PFSK-1 (cell line): ENCODE data around the gene UBE2Q1.

Experiments
- POLR2AphosphoS5 ChIP-seq: IDR thresholded peaks from 2 replicates; pipeline ENCODE4 v1.6.1; 2012; ENCODE audit warnings: low read depth, mild to moderate bottlenecking, control low read depth, low read length, moderate library complexity
- SIN3A ChIP-seq: IDR thresholded peaks from 2 replicates; pipeline ENCODE4 v1.6.1; 2012; ENCODE audit warnings: mild to moderate bottlenecking, low read length, moderate library complexity, borderline replicate concordance; ENCODE audit not compliant: insufficient read depth
- TAF1 ChIP-seq: IDR thresholded peaks from 2 replicates; pipeline ENCODE4 v1.6.1; 2012; ENCODE audit warnings: low read length, control low read depth, borderline replicate concordance; ENCODE audit not compliant: insufficient read depth
- TF ChIP-seq, protein P1 (sequence below), 2 experiments: IDR thresholded peaks; 2 replicates each; pipeline versions ENCODE4 v1.6.1 to v1.8.0; 2011 to 2012; ENCODE audit warnings: low read depth in 2 of 2, low read length in 2 of 2, control low read depth in 1 of 2, inconsistent platforms in 1 of 2, mild to moderate bottlenecking in 1 of 2, moderate library complexity in 1 of 2; ENCODE audit not compliant: insufficient read depth in 1 of 2

DNA sequence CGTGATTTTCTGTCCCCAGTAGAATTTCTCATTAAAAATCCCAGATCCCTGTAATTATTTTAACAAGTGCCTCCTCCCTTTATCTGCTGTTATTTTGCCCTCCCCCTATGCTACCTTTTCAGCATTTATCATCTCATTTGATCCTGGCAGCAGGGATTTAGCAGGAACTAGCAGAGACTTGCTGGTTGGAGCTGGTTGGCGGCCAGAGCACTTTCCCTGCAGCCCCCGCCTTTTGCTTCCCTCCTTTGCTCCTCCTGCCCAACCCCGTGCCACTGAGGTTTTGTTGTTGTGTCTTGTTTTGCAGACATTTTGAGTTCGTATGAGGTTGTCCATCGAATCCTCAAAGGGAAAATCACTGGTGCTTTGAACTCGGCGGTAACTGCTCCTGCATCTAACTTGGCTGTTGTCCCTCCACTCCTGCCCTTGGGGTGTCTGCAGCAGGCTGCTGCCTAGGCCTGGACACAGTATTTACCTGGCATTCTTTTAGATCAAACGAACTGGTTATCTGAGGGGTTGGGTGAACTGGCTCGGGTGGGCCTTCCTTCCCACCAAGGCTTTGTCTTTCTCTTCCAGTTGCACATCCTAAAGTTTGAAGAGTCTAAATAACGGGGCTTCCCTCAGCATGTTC is 11.2 kb downstream of the UBE2Q1 start:
- TF ChIP-seq TAF1: no peak
- TF ChIP-seq POLR2AphosphoS5: no peak
- TF ChIP-seq, protein P1, sequence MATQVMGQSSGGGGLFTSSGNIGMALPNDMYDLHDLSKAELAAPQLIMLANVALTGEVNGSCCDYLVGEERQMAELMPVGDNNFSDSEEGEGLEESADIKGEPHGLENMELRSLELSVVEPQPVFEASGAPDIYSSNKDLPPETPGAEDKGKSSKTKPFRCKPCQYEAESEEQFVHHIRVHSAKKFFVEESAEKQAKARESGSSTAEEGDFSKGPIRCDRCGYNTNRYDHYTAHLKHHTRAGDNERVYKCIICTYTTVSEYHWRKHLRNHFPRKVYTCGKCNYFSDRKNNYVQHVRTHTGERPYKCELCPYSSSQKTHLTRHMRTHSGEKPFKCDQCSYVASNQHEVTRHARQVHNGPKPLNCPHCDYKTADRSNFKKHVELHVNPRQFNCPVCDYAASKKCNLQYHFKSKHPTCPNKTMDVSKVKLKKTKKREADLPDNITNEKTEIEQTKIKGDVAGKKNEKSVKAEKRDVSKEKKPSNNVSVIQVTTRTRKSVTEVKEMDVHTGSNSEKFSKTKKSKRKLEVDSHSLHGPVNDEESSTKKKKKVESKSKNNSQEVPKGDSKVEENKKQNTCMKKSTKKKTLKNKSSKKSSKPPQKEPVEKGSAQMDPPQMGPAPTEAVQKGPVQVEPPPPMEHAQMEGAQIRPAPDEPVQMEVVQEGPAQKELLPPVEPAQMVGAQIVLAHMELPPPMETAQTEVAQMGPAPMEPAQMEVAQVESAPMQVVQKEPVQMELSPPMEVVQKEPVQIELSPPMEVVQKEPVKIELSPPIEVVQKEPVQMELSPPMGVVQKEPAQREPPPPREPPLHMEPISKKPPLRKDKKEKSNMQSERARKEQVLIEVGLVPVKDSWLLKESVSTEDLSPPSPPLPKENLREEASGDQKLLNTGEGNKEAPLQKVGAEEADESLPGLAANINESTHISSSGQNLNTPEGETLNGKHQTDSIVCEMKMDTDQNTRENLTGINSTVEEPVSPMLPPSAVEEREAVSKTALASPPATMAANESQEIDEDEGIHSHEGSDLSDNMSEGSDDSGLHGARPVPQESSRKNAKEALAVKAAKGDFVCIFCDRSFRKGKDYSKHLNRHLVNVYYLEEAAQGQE (IDR thresholded peaks at IDR 0.05; ENCODE audit: insufficient read depth in 1 of 2, low read depth in 2 of 2, low read length in 2 of 2): no peak
- no peak for TF ChIP-seq SIN3A
